ENCODE data around the gene MMRN2. TPM values are rescaled to one million over a fixed set of nuclear protein-coding genes. Genes with fewer than 3 reads are reported as not detected.

Gene MMRN2
- polyA plus RNA-seq, 1 of the 3 experiments (the other 2 are of a cell fraction) = 0.05 TPM

DNA sequence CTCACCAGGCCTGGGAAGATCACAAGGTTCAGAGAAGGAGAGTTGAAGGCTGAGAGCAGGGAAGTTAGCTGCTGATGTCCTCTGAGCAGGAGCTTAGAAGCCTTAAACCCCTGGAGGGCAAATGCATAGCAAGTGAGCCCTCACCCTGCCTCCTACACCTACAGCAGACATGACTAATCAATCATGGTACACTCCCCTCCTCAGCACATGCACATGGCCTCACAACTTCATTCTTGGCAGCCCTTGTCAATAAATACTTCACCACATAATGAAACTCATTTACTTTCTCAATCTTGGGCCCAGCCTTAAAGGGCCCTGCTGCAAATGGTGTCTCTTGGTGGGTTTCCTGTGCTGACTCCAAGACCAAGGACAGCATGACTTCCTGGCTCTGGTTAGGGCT, 12.9 kb downstream of the MMRN2 start:
- Histone ChIP-seq H3K4me2 (no peak overlapping the region), H3K9ac (no peak overlapping the region), H3K9me3 (no peaks in the 10 kb centered on the region), H3K36me3 (replicated peaks in 1 of 2; ENCODE audit: control insufficient read depth in 1 of 2, insufficient read depth in 2 of 2, low read length in 1 of 2) (no peaks in the 10 kb centered on the region), H3K27me3 (ENCODE audit: insufficient read depth) (no peaks in the 10 kb centered on the region), H4K20me1 (ENCODE audit: insufficient read depth) (no peaks in the 10 kb centered on the region), H3K4me3 (ENCODE audit: low read depth in 2 of 2, low read length in 1 of 2) (no peak overlapping the region), H3K79me2 (ENCODE audit: insufficient read depth) (no peaks in the 10 kb centered on the region), H3K27ac (ENCODE audit: low read depth in 2 of 2, low read length in 1 of 2) (no peak overlapping the region), H3K9me2 (no peaks in the 10 kb centered on the region), H2AFZ (ENCODE audit: low read depth) (no peak overlapping the region), H3F3A (replicated peaks; ENCODE audit: insufficient read depth) (no peaks in the 10 kb centered on the region), H3K4me1 (ENCODE audit: control insufficient read depth in 1 of 2, insufficient read depth in 2 of 2, low read depth in 1 of 2, low read length in 1 of 2) (peaks cover 0 to 18% of the 10 kb centered on the region in 2 experiments; a peak in 1 of 4 replicates)
- no peak for DNase-seq
- ChIA-PET CTCF (interaction anchor here (0.9 to 1.2 kb wide), 4 partner anchors 13 to 26 kb away, joined by 3 read pairs; no protein-coding TSS in a partner anchor), POLR2A (no interaction called here)
- TF ChIP-seq GABPA (IDR thresholded peaks at IDR 0.05; ENCODE audit: low read depth) (no peak), ELF1 (IDR thresholded peaks at IDR 0.05) (no peak), NRF1 (IDR thresholded peaks at IDR 0.05; ENCODE audit: low read depth, low read length) (no peak)

DNA sequence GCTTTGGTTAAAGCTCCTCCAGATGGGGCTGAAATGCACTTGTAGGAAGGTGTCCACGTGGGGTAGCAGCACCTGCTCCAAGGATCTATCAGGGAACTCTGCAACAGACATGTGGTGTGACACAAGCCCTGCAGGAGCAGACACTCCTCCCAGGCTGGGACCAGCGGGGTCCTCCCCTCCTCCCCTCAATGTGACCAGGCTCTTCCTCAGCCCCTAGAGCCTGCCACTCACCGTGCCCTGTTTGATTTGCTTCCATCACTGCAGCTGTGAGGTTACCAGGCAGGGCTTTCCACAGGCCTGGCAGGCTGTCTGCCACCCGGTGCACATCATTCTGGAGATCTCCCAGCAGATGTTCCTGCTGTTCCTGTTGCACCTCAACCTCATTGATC, 13.4 kb downstream of the MMRN2 start:
- Histone ChIP-seq H3K4me1 (ENCODE audit: control insufficient read depth in 1 of 2, insufficient read depth in 2 of 2, low read depth in 1 of 2, low read length in 1 of 2) (peaks cover 0 to 18% of the 10 kb centered on the region in 2 experiments; a peak in 1 of 4 replicates), H3F3A (replicated peaks; ENCODE audit: insufficient read depth) (no peaks in the 10 kb centered on the region), H3K27me3 (ENCODE audit: insufficient read depth) (no peaks in the 10 kb centered on the region), H3K9me3 (no peaks in the 10 kb centered on the region), H3K4me3 (ENCODE audit: low read depth in 2 of 2, low read length in 1 of 2) (no peak overlapping the region), H3K36me3 (replicated peaks in 1 of 2; ENCODE audit: control insufficient read depth in 1 of 2, insufficient read depth in 2 of 2, low read length in 1 of 2) (no peaks in the 10 kb centered on the region), H4K20me1 (ENCODE audit: insufficient read depth) (no peaks in the 10 kb centered on the region), H3K9me2 (no peaks in the 10 kb centered on the region), H3K4me2 (no peak overlapping the region), H3K9ac (no peak overlapping the region), H3K27ac (ENCODE audit: low read depth in 2 of 2, low read length in 1 of 2) (no peak overlapping the region), H3K79me2 (ENCODE audit: insufficient read depth) (no peaks in the 10 kb centered on the region), H2AFZ (ENCODE audit: low read depth) (no peak overlapping the region)
- POLR2A ChIA-PET = no interaction called here
- TF ChIP-seq NFIC (IDR thresholded peaks at IDR 0.05; ENCODE audit: borderline replicate concordance) = no peak
- no peak for TF ChIP-seq JUND (IDR thresholded peaks at IDR 0.05)
- no peak for TF ChIP-seq TCF12 (IDR thresholded peaks at IDR 0.05)
- TF ChIP-seq CHD2 (IDR thresholded peaks at IDR 0.05; ENCODE audit: low read length, partially characterized antibody) = no peak
- TF ChIP-seq YY1 (IDR thresholded peaks at IDR 0.05; ENCODE audit: low read depth) = no peak
- no peak for TF ChIP-seq NRF1 (IDR thresholded peaks at IDR 0.05; ENCODE audit: low read depth, low read length)
- WGBS (ENCODE audit: low lambda C conversion rate) = 80% methylated on average over 1 of the region's 4 CpGs
- CTCF ChIA-PET = interaction anchor here (0.6 to 1.2 kb wide), 2 partner anchors 22 to 131 kb away, joined by 3 read pairs; no protein-coding TSS in a partner anchor
- DNase-seq = no peak

DNA sequence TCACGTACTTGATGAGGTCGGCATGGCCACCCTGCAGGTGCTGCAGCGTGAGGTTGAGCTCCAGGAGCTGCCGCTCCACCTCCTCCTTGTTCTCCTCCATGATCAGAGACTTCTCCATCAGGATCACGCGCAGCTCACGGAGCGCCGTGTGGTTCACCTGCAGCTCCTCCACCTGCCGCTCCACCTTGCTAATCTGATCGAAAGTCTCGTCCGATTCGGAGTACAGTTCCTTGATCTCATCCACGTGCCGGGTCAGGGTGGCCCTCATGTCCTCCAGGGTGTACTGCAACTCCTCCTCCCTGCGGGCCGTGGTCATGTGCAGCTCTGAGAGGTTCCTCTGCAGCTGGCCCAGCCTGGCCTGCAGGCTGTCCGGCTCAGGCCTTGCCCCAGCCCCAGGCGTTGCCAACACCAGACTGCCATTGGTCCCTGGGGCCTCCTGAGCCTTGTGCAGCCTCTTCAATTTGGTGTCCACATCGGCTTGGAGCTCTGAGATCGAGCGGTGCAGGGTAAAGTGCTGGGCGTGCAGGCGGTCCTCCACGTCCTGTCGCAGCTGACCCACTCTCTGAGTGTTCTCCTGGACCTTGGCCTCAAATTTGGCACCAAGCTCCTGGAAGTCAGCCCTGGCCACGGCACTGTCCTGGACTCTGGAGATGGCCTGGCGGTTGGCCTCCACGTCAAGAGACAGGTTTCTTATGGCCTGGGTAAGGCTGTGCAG, 13.9 kb downstream of the MMRN2 start:
- 97% methylated on average over 14 of the region's 30 CpGs for WGBS (ENCODE audit: low lambda C conversion rate)
- Histone ChIP-seq H2AFZ (ENCODE audit: low read depth) (no peak overlapping the region), H3K9me3 (no peaks in the 10 kb centered on the region), H3K9ac (no peak overlapping the region), H3K4me2 (no peak overlapping the region), H3K36me3 (replicated peaks in 1 of 2; ENCODE audit: control insufficient read depth in 1 of 2, insufficient read depth in 2 of 2, low read length in 1 of 2) (no peaks in the 10 kb centered on the region), H3K4me3 (ENCODE audit: low read depth in 2 of 2, low read length in 1 of 2) (no peak overlapping the region), H3K79me2 (ENCODE audit: insufficient read depth) (no peaks in the 10 kb centered on the region), H3K9me2 (no peaks in the 10 kb centered on the region), H3K4me1 (ENCODE audit: control insufficient read depth in 1 of 2, insufficient read depth in 2 of 2, low read depth in 1 of 2, low read length in 1 of 2) (peaks cover 0 to 18% of the 10 kb centered on the region in 2 experiments; a peak in 1 of 4 replicates), H3F3A (replicated peaks; ENCODE audit: insufficient read depth) (no peaks in the 10 kb centered on the region), H3K27ac (ENCODE audit: low read depth in 2 of 2, low read length in 1 of 2) (no peak overlapping the region), H3K27me3 (ENCODE audit: insufficient read depth) (no peaks in the 10 kb centered on the region), H4K20me1 (ENCODE audit: insufficient read depth) (no peaks in the 10 kb centered on the region)
- no peak for DNase-seq
- CTCF ChIA-PET = interaction anchor here (0.6 to 1.2 kb wide), 3 partner anchors 11 to 131 kb away, joined by 3 read pairs; no protein-coding TSS in a partner anchor
- POLR2A ChIA-PET = interaction anchor here (1.3 kb wide), 1 partner anchor 152 kb away, joined by 3 read pairs; the partner anchor contains the start of genes GLUD1 and SHLD2
- no peak for TF ChIP-seq ELF1 (IDR thresholded peaks at IDR 0.05)
- no peak for TF ChIP-seq MXI1 (IDR thresholded peaks at IDR 0.05; ENCODE audit: low read depth, low read length)
- TF ChIP-seq YY1 (IDR thresholded peaks at IDR 0.05; ENCODE audit: low read depth) = no peak
- TF ChIP-seq FOSL2 (IDR thresholded peaks at IDR 0.05; ENCODE audit: borderline replicate concordance, low read depth) = no peak
- no peak for TF ChIP-seq EP300 (IDR thresholded peaks at IDR 0.05; ENCODE audit: borderline replicate concordance in 1 of 2, low read depth in 1 of 2, low read length in 1 of 2)
- TF ChIP-seq, protein P1, sequence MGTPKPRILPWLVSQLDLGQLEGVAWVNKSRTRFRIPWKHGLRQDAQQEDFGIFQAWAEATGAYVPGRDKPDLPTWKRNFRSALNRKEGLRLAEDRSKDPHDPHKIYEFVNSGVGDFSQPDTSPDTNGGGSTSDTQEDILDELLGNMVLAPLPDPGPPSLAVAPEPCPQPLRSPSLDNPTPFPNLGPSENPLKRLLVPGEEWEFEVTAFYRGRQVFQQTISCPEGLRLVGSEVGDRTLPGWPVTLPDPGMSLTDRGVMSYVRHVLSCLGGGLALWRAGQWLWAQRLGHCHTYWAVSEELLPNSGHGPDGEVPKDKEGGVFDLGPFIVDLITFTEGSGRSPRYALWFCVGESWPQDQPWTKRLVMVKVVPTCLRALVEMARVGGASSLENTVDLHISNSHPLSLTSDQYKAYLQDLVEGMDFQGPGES (IDR thresholded peaks at IDR 0.05; ENCODE audit: low read depth, low read length) = no peak
- TF ChIP-seq, protein P2, sequence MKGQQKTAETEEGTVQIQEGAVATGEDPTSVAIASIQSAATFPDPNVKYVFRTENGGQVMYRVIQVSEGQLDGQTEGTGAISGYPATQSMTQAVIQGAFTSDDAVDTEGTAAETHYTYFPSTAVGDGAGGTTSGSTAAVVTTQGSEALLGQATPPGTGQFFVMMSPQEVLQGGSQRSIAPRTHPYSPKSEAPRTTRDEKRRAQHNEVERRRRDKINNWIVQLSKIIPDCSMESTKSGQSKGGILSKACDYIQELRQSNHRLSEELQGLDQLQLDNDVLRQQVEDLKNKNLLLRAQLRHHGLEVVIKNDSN (IDR thresholded peaks at IDR 0.05; ENCODE audit: borderline replicate concordance, low read depth) = no peak
- no peak for TF ChIP-seq EZH2phosphoT487 (IDR thresholded peaks at IDR 0.05; ENCODE audit: borderline replicate concordance, low read depth)
- no peak for TF ChIP-seq RAD21 (IDR thresholded peaks at IDR 0.05; ENCODE audit: low read length)
- TF ChIP-seq NRF1 (IDR thresholded peaks at IDR 0.05; ENCODE audit: low read depth, low read length) = no peak
- no peak for TF ChIP-seq TAF1 (IDR thresholded peaks at IDR 0.05; ENCODE audit: borderline replicate concordance, low read depth, low read length)
- no peak for TF ChIP-seq CHD2 (IDR thresholded peaks at IDR 0.05; ENCODE audit: low read length, partially characterized antibody)
- TF ChIP-seq, protein P3, sequence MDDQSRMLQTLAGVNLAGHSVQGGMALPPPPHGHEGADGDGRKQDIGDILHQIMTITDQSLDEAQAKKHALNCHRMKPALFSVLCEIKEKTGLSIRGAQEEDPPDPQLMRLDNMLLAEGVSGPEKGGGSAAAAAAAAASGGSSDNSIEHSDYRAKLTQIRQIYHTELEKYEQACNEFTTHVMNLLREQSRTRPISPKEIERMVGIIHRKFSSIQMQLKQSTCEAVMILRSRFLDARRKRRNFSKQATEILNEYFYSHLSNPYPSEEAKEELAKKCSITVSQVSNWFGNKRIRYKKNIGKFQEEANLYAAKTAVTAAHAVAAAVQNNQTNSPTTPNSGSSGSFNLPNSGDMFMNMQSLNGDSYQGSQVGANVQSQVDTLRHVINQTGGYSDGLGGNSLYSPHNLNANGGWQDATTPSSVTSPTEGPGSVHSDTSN (IDR thresholded peaks at IDR 0.05) = no peak
- TF ChIP-seq, protein P4, sequence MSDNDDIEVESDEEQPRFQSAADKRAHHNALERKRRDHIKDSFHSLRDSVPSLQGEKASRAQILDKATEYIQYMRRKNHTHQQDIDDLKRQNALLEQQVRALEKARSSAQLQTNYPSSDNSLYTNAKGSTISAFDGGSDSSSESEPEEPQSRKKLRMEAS (IDR thresholded peaks at IDR 0.05; ENCODE audit: low read depth) = no peak
- TF ChIP-seq GATA2 (CRISPR knock-in tag; IDR thresholded peaks at IDR 0.05) = no peak
